Kasumi-1 (cell line): Measurements from ENCODE around the gene RGS7BP.

Experiments
- DNase-seq, 2 experiments: peaks; one replicate each; lab custom pipeline; 2025; lab: John Stamatoyannopoulos, UW

The RGS7BP gene

GRCh38 chr5:64634997-64635686 is 129.3 kb downstream of the RGS7BP start:
- DNase-seq = peak; percentile 71 to 73

DNA sequence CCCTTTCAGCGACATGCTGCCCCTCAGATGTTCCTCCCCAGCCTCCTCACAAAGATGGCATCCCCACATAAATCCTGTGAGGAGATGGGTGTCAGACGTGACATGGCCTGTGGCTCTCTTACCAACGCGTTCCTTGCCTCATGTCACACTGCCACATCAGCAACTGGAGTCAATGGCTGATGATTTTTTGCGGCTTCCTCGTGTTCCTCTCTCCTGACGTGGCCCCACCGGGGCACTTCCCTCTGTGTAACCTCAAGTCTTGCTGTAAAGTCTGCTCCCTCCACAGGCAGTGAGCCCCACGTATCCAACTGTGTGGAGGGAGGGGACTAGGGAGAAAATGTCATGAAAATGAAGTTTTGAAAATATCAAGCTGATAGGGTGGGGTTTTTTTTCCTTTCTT is 131.3 kb downstream of the RGS7BP start:
- peak; percentile 78 to 82 for DNase-seq

GRCh38 chr5:64637837-64638443 is 132.1 kb downstream of the RGS7BP start:
- no peak for DNase-seq

- DNase-seq = no peak
Measured at GRCh38 chr5:64644831-64645230, 139.0 kb downstream of the RGS7BP start.

DNA sequence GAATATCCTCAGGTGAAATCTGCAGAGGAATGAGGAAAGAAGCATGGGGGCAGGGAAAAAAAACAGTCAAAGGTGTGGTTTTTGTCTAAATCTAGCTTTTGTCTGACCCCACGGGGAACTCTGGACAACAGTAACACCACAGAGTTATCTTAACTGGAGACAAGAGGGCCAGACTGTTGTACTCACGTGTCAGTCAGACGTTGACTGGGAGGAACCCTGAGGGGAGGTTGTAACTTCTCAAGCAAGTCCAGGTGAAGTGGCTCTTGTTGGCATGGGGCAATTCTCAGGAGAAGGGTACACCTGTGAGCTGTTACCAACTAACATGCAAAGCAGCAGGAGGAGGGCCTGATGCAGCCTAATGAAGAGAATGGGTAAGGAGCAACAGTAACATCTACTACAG is 140.4 kb downstream of the RGS7BP start:
- no peak for DNase-seq

GRCh38 chr5:64649512-64649911 is 143.7 kb downstream of the RGS7BP start:
- no peak for DNase-seq

- DNase-seq = no peak
Measured at GRCh38 chr5:64653766-64654560, 148.1 kb downstream of the RGS7BP start.

DNA sequence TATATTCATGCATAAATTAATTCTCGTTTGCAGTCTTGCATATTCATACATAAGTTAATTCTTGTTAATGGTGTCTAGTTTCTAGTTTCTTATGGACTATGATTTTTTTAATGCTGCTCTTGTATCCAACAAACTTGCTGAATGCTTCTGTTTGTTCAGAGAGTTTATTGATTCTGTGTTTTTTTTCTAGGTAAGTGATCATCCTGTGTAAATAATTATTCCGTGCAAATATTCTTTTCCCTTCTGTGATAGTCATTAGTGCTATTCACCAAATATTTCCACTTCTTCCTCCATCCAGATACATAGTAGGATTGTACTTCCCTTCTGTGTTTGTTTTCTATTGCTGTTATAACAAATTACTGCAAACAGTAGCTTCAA is 148.7 kb downstream of the RGS7BP start:
- DNase-seq = no peak

DNA sequence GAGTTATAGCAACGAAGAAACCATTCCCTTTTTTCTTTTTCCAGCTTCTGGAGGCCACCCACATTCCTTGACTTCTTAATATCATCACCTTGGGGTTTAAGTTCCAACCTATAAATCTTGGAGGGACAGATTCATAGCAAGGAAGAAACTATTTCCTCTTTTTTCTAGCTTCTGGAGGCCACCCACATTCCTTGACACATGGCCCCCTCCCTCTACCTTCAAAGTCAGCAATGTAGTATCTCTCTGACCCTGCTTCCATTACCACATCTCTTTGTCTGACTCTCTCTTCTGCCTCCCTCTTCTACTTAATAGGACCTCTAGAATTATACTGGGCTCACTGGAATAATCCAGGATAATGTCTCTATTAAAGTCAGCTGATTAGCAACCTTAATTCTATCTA is 149.8 kb downstream of the RGS7BP start:
- DNase-seq = no peak

- no peak for DNase-seq
Measured at GRCh38 chr5:64659289-64659688, 153.5 kb downstream of the RGS7BP start.
